GM12873 (cell line): ENCODE measurements around the gene FBLL1.

Experiments
- TF ChIP-seq, protein P1 (sequence below): IDR thresholded peaks from 2 replicates; pipeline ENCODE4 v1.5.1; 2012; ENCODE audit warnings: low read depth, mild to moderate bottlenecking, moderate library complexity, low read length, control low read depth; ENCODE audit not compliant: insufficient read depth; ENCODE audit errors: missing control alignments

The FBLL1 gene

DNA sequence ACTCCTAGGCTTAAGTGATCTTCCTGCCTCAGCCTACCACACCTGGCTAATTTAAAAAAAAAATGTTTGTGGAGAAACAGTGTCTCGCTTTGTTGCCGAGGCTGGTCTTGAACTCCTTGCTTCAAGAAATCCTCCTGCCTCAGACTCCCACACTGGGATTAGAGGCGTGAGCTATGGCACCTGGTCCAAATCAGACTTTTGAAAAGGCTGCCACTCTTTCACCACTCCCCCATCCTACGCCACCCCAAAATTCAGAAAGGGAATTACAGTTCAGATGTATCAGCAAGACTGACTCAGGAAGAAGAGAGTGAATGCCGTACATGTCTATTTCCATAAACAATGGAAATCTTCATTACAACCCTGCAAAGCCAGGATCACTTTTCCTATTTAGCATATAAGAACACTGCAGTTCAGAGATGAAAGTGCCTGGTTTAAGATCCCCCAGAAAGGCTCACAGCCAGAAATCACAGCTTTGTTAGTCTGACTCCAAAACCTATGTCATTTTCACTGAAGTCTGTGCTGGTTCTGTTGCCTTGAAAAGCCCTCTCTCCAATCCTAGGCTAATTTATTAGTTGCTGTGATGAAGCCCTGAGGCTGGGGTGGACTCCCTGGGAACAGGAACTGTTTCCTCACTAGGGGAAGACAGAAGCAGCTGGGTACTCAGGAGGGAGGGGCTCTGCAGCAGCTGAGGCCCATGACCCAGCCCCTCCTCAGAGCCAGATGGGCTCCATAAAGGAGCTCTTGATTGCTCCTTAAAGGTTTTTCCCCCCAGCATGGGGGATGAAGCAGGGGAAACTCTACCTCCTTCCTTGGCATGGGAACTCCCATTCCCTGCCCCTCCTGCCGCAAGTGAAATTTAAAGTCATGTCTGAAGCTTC lies 3.1 kb downstream of the FBLL1 start:
- TF ChIP-seq, protein P1, sequence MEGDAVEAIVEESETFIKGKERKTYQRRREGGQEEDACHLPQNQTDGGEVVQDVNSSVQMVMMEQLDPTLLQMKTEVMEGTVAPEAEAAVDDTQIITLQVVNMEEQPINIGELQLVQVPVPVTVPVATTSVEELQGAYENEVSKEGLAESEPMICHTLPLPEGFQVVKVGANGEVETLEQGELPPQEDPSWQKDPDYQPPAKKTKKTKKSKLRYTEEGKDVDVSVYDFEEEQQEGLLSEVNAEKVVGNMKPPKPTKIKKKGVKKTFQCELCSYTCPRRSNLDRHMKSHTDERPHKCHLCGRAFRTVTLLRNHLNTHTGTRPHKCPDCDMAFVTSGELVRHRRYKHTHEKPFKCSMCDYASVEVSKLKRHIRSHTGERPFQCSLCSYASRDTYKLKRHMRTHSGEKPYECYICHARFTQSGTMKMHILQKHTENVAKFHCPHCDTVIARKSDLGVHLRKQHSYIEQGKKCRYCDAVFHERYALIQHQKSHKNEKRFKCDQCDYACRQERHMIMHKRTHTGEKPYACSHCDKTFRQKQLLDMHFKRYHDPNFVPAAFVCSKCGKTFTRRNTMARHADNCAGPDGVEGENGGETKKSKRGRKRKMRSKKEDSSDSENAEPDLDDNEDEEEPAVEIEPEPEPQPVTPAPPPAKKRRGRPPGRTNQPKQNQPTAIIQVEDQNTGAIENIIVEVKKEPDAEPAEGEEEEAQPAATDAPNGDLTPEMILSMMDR: no peak

DNA sequence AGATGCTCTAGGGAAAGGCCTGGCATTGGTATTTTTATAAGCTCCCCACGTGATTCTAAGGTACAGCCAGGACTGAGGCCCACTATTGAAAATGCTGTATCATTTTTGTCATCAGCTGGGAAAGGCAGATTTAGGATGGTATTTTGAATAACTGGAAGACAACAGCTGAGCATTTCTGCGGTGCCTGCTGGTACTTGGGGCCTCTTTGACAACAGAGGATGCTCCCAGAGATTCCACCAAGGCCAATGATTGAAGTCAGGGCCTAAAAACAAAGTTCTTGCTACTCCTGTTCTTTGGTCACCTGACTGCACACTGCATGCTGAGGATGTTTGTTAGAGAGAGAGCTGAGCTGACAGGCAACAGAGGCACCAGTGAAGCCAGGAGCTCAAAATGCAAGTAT lies 8.1 kb downstream of the FBLL1 start:
- TF ChIP-seq, protein P1: no peak

DNA sequence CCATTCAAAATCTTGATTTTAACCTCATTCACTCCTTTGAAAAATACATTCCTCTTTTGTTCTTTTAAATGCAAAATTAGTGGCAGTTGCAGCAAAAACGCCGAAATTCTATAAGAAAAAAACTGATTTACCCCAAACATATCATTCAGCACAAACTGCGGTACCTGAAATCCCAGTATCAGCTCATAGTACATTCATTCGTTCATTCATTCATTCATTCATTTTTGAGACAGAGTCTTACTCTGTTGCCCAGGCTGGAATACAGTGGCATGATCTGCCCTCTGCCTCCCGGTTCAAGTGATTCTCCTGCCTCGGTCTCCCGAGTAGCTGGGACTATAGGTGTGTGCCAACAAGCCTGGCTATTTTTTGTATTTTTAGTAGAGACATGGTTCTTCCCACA lies 20.4 kb downstream of the FBLL1 start:
- TF ChIP-seq, protein P1: no peak

DNA sequence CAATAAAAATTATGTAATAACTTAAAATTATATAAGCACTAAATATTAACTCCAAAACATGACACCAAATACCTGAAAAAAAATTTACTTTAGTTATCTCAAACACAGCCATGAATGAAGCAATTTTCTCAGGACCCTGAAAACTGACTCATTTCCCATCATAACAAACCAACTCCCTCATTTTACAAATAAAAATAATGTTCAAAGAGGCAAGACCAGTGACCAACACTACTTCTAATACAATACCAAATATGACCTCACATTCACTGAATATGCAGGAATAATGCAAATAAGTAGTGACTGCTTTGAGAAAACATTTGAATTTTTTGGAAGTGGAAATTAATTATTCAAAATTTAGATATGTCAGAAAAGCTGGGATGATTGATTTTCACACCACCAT lies 21.6 kb downstream of the FBLL1 start:
- TF ChIP-seq, protein P1: no peak

DNA sequence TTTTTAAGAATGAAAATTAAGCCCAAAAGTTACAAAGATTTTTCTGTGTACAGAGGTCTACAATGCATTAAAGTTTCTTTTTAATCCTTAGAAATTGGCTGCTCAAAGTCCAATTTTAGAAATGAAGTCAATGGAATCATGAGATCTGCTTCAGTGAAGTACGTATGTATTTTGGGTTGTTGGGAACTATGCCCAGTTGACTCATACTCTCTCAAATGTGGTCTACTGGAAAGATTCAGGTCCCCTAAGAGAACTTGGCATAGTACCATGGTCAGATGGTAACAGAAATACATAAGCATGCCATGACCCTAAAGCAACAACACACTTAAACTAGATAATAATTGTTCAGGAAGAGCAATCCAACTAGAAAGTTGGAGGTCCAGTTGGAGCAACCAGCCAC lies 23.0 kb downstream of the FBLL1 start:
- TF ChIP-seq, protein P1: no peak

DNA sequence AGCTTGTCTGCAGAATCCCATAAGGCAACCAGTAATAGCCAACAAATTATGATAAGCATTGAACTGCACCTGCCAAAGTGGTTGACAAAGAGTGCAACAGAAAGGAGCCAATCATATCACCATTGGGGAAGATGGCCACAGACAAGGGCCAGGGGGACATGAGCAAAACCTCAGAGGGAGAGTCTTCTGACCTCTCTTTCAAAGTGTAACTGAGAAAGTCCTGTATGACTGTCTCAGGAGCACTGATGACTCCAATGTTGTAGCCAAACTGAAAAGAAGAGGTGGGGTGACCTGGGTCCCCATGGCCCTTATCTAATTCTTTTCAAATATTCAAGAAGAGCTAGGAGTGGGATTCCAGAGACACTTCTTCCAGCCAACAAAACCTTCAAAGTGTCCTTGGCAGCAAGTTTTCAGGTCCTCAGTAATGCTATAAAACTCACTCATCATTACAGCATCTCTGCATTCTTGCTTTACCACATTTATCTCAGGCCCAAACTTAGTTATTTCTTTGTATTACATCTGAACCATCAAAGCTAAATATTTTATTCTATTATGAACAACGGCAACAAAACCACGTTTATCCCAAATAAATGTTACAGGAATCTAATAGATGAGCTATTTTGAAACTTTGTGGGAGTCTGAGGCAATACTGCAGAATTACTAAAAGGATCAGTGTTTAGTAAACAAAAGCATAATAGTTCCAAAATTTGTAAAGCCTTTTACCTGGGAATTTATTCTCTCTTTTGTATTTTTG lies 24.4 kb downstream of the FBLL1 start:
- TF ChIP-seq, protein P1: no peak

DNA sequence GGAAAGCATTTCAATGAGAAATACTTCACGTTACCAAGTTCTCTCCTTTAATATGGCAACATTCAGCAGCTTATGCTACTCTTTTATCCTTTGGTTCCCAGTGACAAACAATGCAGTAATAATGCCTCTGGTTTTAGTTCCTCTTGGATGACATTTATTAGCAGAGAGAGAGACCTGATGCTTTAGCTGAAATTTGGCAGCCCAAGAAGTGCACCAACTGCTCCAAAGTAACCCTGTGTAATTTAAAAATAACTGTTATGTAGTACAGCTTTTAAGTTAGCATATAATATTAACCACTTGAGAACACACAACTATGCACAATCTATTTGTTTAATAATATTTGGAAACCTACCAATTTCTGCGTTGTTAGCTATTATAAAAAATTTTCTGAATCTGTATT lies 28.3 kb downstream of the FBLL1 start:
- TF ChIP-seq, protein P1: no peak
